ENCODE data around the gene CYP2B6. TPM values are rescaled to one million over a fixed set of nuclear protein-coding genes. Genes with fewer than 3 reads are reported as not detected.
"Not testable (repeated sequence)": the region's sequence is repeated elsewhere in the genome, so short reads cannot be mapped to it uniquely, and the experiment has no call there.

CYP2B6 gene
- polyA plus RNA-seq, 3 donors: not detected

- no peak for DNase-seq
- no peak overlapping the region for H2AFZ ChIP-seq (ENCODE audit: insufficient read depth, low read depth, low read length, poor library complexity, severe bottlenecking)
- no peak for TF ChIP-seq CTCF (IDR thresholded peaks at IDR 0.05)
- H3K4me1 ChIP-seq (ENCODE audit: control insufficient read depth in 1 of 2, insufficient read depth in 2 of 2, low read length in 2 of 2): no peaks in the 10 kb centered on the region
- no peak overlapping the region for H3K4me3 ChIP-seq (replicated peaks in 1 of 3; ENCODE audit: low read depth in 2 of 3, low read length in 3 of 3)
- intact Hi-C loops (cut with micrococcal nuclease): no loop called here
- Mint-ChIP-seq H3K4me1 (no peaks in the 10 kb centered on the region), H3K27ac (no peak overlapping the region), H3K9me3 (peaks cover 0 to 13% (median 4%) of the 10 kb centered on the region in 7 donors), H3K27me3 (ENCODE audit: low read depth in 3 of 3) (peaks cover 6 to 23% (median 12%) of the 10 kb centered on the region in 3 donors), H3K36me3 (no peaks in the 10 kb centered on the region), H3K4me3 (no peak overlapping the region)
- H3K79me2 ChIP-seq (ENCODE audit: insufficient read depth, low read length): no peaks in the 10 kb centered on the region
- H3K27me3 ChIP-seq (ENCODE audit: control insufficient read depth in 2 of 2, insufficient read depth in 2 of 2, low read length in 2 of 2): no peaks in the 10 kb centered on the region
- no peak overlapping the region for H3K27ac ChIP-seq (ENCODE audit: low read depth in 1 of 2, low read length in 2 of 2)
- no peak overlapping the region for H3K4me2 ChIP-seq (replicated peaks; ENCODE audit: extremely low read depth, low read length, poor library complexity, severe bottlenecking)
- H3K36me3 ChIP-seq (replicated peaks in 1 of 2; ENCODE audit: control insufficient read depth in 1 of 2, insufficient read depth in 2 of 2, low read length in 2 of 2): no peaks in the 10 kb centered on the region
- H3K9ac ChIP-seq (ENCODE audit: insufficient read depth, low read length, poor library complexity, severe bottlenecking): no peak overlapping the region
- WGBS (ENCODE audit: insufficient coverage): no CpG with 5 or more reads among the region's 1 CpG
- H4K20me1 ChIP-seq (ENCODE audit: insufficient read depth, low read length): no peaks in the 10 kb centered on the region
- no peaks in the 10 kb centered on the region for H3K9me3 ChIP-seq (replicated peaks in 1 of 2; ENCODE audit: control insufficient read depth in 1 of 2, insufficient read depth in 1 of 2, low read length in 2 of 2)
Measured at GRCh38 chr19:41039806-41040205, 48.7 kb downstream of the CYP2B6 start.

- H3K9ac ChIP-seq (ENCODE audit: insufficient read depth, low read length, poor library complexity, severe bottlenecking); DNase-seq; H3K4me1 ChIP-seq (ENCODE audit: control insufficient read depth in 1 of 2, insufficient read depth in 2 of 2, low read length in 2 of 2); H3K27me3 ChIP-seq (ENCODE audit: control insufficient read depth in 2 of 2, insufficient read depth in 2 of 2, low read length in 2 of 2); H3K27ac Mint-ChIP-seq; H3K36me3 Mint-ChIP-seq; H3K4me3 ChIP-seq (replicated peaks in 1 of 3; ENCODE audit: low read depth in 2 of 3, low read length in 3 of 3); H4K20me1 ChIP-seq (ENCODE audit: insufficient read depth, low read length); intact Hi-C loops (cut with micrococcal nuclease); H2AFZ ChIP-seq (ENCODE audit: insufficient read depth, low read depth, low read length, poor library complexity, severe bottlenecking); H3K9me3 Mint-ChIP-seq; H3K36me3 ChIP-seq (replicated peaks in 1 of 2; ENCODE audit: control insufficient read depth in 1 of 2, insufficient read depth in 2 of 2, low read length in 2 of 2); H3K4me3 Mint-ChIP-seq; H3K27ac ChIP-seq (ENCODE audit: low read depth in 1 of 2, low read length in 2 of 2); H3K4me1 Mint-ChIP-seq; H3K79me2 ChIP-seq (ENCODE audit: insufficient read depth, low read length); H3K9me3 ChIP-seq (replicated peaks in 1 of 2; ENCODE audit: control insufficient read depth in 1 of 2, insufficient read depth in 1 of 2, low read length in 2 of 2); H3K4me2 ChIP-seq (replicated peaks; ENCODE audit: extremely low read depth, low read length, poor library complexity, severe bottlenecking): not testable (repeated sequence)
- WGBS (ENCODE audit: insufficient coverage): no CpG with 5 or more reads among the region's 1 CpG
- peaks cover 14 to 18% (median 15%) of the 10 kb centered on the region in 3 donors for H3K27me3 Mint-ChIP-seq (ENCODE audit: low read depth in 3 of 3)
Measured at GRCh38 chr19:41045095-41045494, 54.0 kb downstream of the CYP2B6 start.
